Left lung (tissue), 10 donors: ENCODE measurements around the gene FAM209B. TPM values are rescaled to one million over a fixed set of nuclear protein-coding genes. Genes with fewer than 3 reads are reported as not detected.

Experiments used
- ATAC-seq: fragments of 200-7000 bp; cut with Tn5 transposase; one replicate; pipeline ENCODE4 v1.9.1; 2020; ENCODE audit warnings: moderate library complexity
- DNase-seq, 4 donors: peaks; one replicate each; pipeline ENCODE4 v3.0.0-alpha.2; 2013 to 2020
- H3K27ac ChIP-seq, 2 donors: fragments of 200-600 bp; sonication (generic) in 1 of 2; one replicate each; pipeline versions ENCODE4 v1.5.0 to v1.8.0; 2020 to 2021
- H3K27me3 ChIP-seq, 2 donors: fragments of 200-600 bp; sonication (generic) in 1 of 2; one replicate each; pipeline versions ENCODE4 v1.5.0 to v1.8.0; 2020 to 2021
- H3K36me3 ChIP-seq, 2 donors: fragments of 200-600 bp; sonication (generic) in 1 of 2; one replicate each; pipeline versions ENCODE4 v1.5.0 to v1.8.0; 2020 to 2021
- H3K4me1 ChIP-seq, 2 donors: fragments of 200-600 bp; one replicate each; pipeline ENCODE4 v1.8.0; 2021
- H3K4me3 ChIP-seq, 2 donors: fragments of 200-600 bp; sonication (generic) in 1 of 2; one replicate each; pipeline versions ENCODE4 v1.5.0 to v1.8.0; 2020 to 2021; ENCODE audit warnings: mild to moderate bottlenecking in 1 of 2
- H3K9me3 ChIP-seq, 2 donors: fragments of 200-600 bp; sonication (generic) in 1 of 2; one replicate each; pipeline versions ENCODE4 v1.5.0 to v1.8.0; 2020 to 2021
- CTCF ChIP-seq, 2 donors: fragments of 200-600 bp; sonication (generic) in 1 of 2; IDR thresholded peaks; one replicate each; pipeline versions ENCODE4 v1.5.0 to v1.8.0; 2021; ENCODE audit warnings: antibody characterized with exemption in 2 of 2
- intact Hi-C, 2 donors: fragments of 100-400 bp; cut with DNase I; formaldehyde crosslinking; loops; one replicate each; pipeline versions ENCODE4 v1.11.2 to v1.14.2; 2022
- polyA plus RNA-seq, 6 donors: library from polyadenylated mRNA; unstranded; fragments of 120-200 nt; gene quantifications; one replicate each; pipeline ENCODE4 v1.2.1, GENCODE V29; 2013; ENCODE audit not compliant: insufficient read length in 6 of 6
- total RNA-seq, 2 donors: library from RNA; stranded (reverse); fragmentation: NEBNext Ultra II Directional; extraction: Animal tissue kit (Norgen Biotek cat#: 25700); gene quantifications; one replicate each; pipeline ENCODE4 v1.2.1, GENCODE V29; 2021
- donor health status: DM: no; HTN: yes; CAD: no.
- donor health status: DM: no; HTN: no; CAD: no.

The FAM209B gene
- total and polyA plus RNA-seq, 8 donors = 0.30 to 0.63 (median 0.37) TPM; not detected in 3

GRCh38 chr20:56516631-56517030 is 16.4 kb upstream of the FAM209B start:
- H3K4me1 ChIP-seq = no peaks in the 10 kb centered on the region

GRCh38 chr20:56517211-56517610 is 15.8 kb upstream of the FAM209B start:
- H3K36me3 ChIP-seq = peaks cover 0 to 91% of the 10 kb centered on the region in 2 donors
- intact Hi-C loops = no loop called here
- no peaks in the 10 kb centered on the region for H3K27me3 ChIP-seq
- H3K9me3 ChIP-seq = peaks cover 0 to 31% of the 10 kb centered on the region in 2 donors
- H3K4me3 ChIP-seq = no peak overlapping the region
- ATAC-seq (no peak), DNase-seq (no peak)
- TF ChIP-seq CTCF (IDR thresholded peaks at IDR 0.05) = no peak
- H3K27ac ChIP-seq = no peak overlapping the region
- H3K4me1 ChIP-seq = no peaks in the 10 kb centered on the region

More at GRCh38 chr20:56516631-56517030, 16.4 kb upstream of the FAM209B start:
- intact Hi-C loops = no loop called here
- Histone ChIP-seq H3K27me3 (no peaks in the 10 kb centered on the region), H3K4me3 (no peak overlapping the region), H3K9me3 (peaks cover 0 to 30% of the 10 kb centered on the region in 2 donors), H3K27ac (no peak overlapping the region), H3K36me3 (peaks cover 0 to 96% of the 10 kb centered on the region in 2 donors)
- ATAC-seq (no peak), DNase-seq (no peak)
- TF ChIP-seq CTCF (IDR thresholded peaks at IDR 0.05) = no peak

- Histone ChIP-seq H3K4me1 (no peaks in the 10 kb centered on the region), H3K36me3 (peaks cover 0 to 86% of the 10 kb centered on the region in 2 donors), H3K9me3 (peaks cover 0 to 31% of the 10 kb centered on the region in 2 donors), H3K27ac (no peak overlapping the region), H3K27me3 (no peaks in the 10 kb centered on the region), H3K4me3 (no peak overlapping the region)
- ATAC-seq (no peak), DNase-seq (no peak)
- intact Hi-C loops = no loop called here
- no peak for TF ChIP-seq CTCF (IDR thresholded peaks at IDR 0.05)
Observed at GRCh38 chr20:56517641-56518040, 15.4 kb upstream of the FAM209B start.

GRCh38 chr20:56518126-56518525 is 14.9 kb upstream of the FAM209B start:
- no peak overlapping the region for H3K27ac ChIP-seq
- ATAC-seq (no peak), DNase-seq (no peak)
- H3K9me3 ChIP-seq = peaks cover 0 to 31% of the 10 kb centered on the region in 2 donors
- H3K27me3 ChIP-seq = no peaks in the 10 kb centered on the region
- TF ChIP-seq CTCF (IDR thresholded peaks at IDR 0.05) = no peak
- no peak overlapping the region for H3K4me3 ChIP-seq
- intact Hi-C loops = no loop called here
- peaks cover 0 to 81% of the 10 kb centered on the region in 2 donors for H3K36me3 ChIP-seq
- H3K4me1 ChIP-seq = no peaks in the 10 kb centered on the region

GRCh38 chr20:56518721-56519398 is 14.2 kb upstream of the FAM209B start:
- no peak for TF ChIP-seq CTCF (IDR thresholded peaks at IDR 0.05)
- Histone ChIP-seq H3K4me1 (no peaks in the 10 kb centered on the region), H3K4me3 (no peak overlapping the region), H3K27ac (no peak overlapping the region), H3K9me3 (peaks cover 0 to 31% of the 10 kb centered on the region in 2 donors), H3K36me3 (peaks cover 0 to 74% of the 10 kb centered on the region in 2 donors), H3K27me3 (no peaks in the 10 kb centered on the region)
- no peak for ATAC-seq
- intact Hi-C loops = no loop called here
- no peak for DNase-seq
